Kidney epithelial cell (primary cell): ENCODE measurements around the gene AUNIP. TPM values are rescaled to one million over a fixed set of nuclear protein-coding genes. Genes with fewer than 3 reads are reported as not detected.

Experiments used
- DNase-seq: peaks from one replicate; pipeline ENCODE4 v3.0.0-alpha.2; 2010; ENCODE audit warnings: low read depth
- H3K27me3 ChIP-seq: 2 replicates; pipeline ENCODE4 v1.6.0; 2011; ENCODE audit warnings: low read length; ENCODE audit not compliant: control insufficient read depth, insufficient read depth
- H3K36me3 ChIP-seq: 2 replicates; pipeline ENCODE4 v1.5.1; 2011; ENCODE audit warnings: low read length; ENCODE audit not compliant: control insufficient read depth, insufficient read depth
- H3K4me3 ChIP-seq: 2 replicates; pipeline ENCODE4 v1.5.1; 2011; ENCODE audit warnings: low read depth, mild to moderate bottlenecking, control low read depth, low read length
- total RNA-seq: library from RNA; depleted of rRNA; stranded (reverse); fragments of >200 nt; gene quantifications from 2 replicates; pipeline ENCODE4 v1.2.3, GENCODE V29; 2015
- TF ChIP-seq, protein P1 (sequence below): IDR thresholded peaks from 2 replicates; pipeline ENCODE4 v1.5.1; 2011; ENCODE audit warnings: mild to moderate bottlenecking, moderate library complexity, low read length, control low read depth, inconsistent platforms; ENCODE audit not compliant: insufficient read depth, poor library complexity, severe bottlenecking

Gene AUNIP
- total RNA-seq, 1 donor from 2014 or later: 1.7 TPM

DNA sequence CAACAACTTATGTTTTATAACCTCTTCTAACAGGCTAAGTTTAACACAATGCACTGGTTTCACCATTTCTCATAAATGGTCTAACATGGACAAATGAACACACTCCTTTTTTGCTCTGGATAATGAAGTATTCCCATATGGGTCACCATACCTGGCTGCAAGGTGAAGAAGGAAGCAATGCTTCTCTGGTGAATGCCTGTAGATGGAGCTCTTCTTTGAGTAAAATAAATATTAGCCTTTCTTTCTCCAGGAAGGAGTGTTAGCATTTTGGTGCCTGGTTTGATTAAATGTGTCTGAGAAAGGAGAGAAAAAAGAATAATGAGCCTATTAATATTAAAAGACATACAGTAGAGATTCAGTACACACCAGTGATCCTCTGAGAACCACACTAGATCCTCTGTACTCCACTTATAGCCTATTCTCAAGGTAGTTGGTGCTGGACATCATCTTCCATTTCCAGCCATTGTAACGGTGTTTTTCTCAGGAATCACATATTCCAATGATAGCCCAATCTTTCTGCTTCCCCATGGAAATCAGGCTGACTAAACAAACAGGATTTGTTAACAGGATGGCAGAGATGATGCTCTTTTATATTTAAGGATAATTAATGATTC lies 21.9 kb downstream of the AUNIP start:
- no peak for DNase-seq
- TF ChIP-seq, protein P1, sequence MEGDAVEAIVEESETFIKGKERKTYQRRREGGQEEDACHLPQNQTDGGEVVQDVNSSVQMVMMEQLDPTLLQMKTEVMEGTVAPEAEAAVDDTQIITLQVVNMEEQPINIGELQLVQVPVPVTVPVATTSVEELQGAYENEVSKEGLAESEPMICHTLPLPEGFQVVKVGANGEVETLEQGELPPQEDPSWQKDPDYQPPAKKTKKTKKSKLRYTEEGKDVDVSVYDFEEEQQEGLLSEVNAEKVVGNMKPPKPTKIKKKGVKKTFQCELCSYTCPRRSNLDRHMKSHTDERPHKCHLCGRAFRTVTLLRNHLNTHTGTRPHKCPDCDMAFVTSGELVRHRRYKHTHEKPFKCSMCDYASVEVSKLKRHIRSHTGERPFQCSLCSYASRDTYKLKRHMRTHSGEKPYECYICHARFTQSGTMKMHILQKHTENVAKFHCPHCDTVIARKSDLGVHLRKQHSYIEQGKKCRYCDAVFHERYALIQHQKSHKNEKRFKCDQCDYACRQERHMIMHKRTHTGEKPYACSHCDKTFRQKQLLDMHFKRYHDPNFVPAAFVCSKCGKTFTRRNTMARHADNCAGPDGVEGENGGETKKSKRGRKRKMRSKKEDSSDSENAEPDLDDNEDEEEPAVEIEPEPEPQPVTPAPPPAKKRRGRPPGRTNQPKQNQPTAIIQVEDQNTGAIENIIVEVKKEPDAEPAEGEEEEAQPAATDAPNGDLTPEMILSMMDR: peak; percentile 60
- no peaks in the 10 kb centered on the region for H3K36me3 ChIP-seq
- no peaks in the 10 kb centered on the region for H3K27me3 ChIP-seq
- H3K4me3 ChIP-seq: no peak overlapping the region

DNA sequence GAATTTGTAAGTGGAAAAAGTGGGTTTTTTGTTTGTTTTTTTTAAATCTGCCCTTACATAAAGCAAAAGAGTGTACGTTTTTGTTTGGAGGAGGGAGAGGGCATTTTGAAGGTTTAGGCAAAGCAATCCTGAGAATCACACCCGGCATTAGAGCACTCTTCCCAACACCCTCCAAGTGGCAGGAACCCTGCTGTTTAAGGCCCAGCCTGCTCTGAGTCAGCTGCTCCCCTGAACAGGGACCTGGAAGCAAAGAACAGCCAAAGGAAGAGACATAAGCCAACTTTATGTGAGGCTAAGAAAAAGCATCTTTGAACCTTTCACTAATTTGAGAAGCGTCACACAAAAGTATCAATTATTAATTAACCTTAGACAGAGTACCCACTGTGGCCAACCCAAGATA lies 22.6 kb downstream of the AUNIP start:
- TF ChIP-seq, protein P1: no peak
- no peak for DNase-seq
- Histone ChIP-seq H3K27me3 (no peaks in the 10 kb centered on the region), H3K36me3 (no peaks in the 10 kb centered on the region), H3K4me3 (no peak overlapping the region)

DNA sequence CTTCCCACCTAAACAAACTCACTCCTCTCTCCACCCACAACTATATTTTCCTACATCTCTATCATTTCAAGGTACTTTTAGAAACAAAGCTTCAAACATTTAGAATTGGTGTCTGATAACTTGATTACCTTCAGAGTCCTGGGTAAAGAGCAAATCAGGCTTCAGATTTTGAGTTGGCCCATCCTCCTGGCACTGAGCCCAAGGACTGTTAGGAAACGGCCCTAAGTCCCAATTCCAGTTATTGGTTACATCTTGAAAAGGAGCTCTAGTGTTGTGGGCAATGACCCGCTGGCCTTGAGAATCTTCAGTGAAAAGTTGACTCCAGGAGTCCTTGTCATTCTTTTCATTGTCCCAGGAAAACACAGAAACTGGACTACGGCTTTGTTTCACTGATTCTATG lies 24.4 kb downstream of the AUNIP start:
- Histone ChIP-seq H3K4me3 (no peak overlapping the region), H3K36me3 (no peaks in the 10 kb centered on the region), H3K27me3 (no peaks in the 10 kb centered on the region)
- DNase-seq: no peak
- TF ChIP-seq, protein P1: no peak

DNA sequence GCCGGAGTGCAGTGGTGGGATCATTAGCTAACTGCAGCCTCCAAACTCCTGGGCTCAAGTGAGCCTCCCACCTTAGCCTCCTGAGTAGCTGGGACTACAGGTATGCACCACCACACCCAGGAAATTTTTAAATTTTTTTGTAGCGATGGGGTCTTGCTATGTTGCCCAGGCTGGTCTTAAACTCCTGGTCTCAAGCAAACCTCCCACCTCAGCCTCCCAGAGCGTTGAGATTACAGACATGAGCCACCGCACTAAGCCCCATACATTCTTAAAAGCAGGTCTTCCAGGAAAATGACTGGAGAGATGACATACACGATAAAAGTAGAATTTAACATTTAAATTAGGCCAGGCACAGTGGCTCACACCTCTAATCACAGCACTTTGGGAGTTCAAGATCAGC lies 26.1 kb downstream of the AUNIP start:
- TF ChIP-seq, protein P1: no peak
- no peak overlapping the region for H3K4me3 ChIP-seq
- H3K36me3 ChIP-seq: no peaks in the 10 kb centered on the region
- no peak for DNase-seq
- no peaks in the 10 kb centered on the region for H3K27me3 ChIP-seq

DNA sequence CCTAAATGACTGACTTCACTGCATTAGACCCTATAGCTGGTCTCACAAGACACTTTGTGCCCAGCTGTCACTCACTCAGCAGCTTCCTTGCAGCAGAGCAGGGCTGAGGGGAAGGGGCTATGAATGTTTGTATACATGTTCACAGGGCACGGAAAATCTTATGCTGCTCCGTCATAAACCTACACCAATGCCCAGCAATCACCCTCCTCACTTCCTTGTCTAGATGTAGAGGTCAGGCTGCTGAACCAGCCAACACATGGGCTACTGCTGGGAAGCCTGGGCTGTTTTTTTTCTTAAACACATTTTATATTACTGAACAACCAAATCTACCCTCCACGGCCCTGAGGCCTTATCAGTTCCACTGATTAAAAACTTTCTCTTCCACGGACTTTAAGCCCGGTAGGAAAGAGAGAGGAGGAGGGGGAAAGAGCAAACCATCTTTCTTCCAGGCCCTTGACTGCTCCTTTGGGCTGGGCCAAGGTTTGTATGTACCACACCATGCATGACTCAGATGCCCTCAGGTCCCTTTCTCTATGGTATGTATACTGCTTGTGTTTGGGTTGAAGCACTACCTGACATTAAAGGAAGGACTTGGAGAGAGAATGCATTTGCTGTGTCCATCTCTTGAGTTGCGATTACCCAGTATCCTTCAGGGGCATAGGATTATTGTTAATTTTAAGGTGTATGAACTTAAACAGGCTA lies 26.8 kb downstream of the AUNIP start:
- no peaks in the 10 kb centered on the region for H3K36me3 ChIP-seq
- TF ChIP-seq, protein P1: no peak
- no peaks in the 10 kb centered on the region for H3K27me3 ChIP-seq
- no peak for DNase-seq
- no peak overlapping the region for H3K4me3 ChIP-seq
